ENCODE results near the gene TSHZ3.

- TF ChIP-seq CTCF (IDR thresholded peaks at IDR 0.05; ENCODE audit: insufficient read depth, low read depth, low read length): no peak
- no peak for TF ChIP-seq EZH2 (IDR thresholded peaks at IDR 0.05; ENCODE audit: insufficient read depth, low read length)
Measured at GRCh38 chr19:31350033-31350692, 927 bp upstream of the TSHZ3 start.

Measured in astrocyte (in vitro differentiated cells and primary cell).